ENCODE data around the gene SHC3. TPM values are rescaled to one million over a fixed set of nuclear protein-coding genes. Genes with fewer than 3 reads are reported as not detected.

SHC3 gene
- total RNA-seq, 2 experiments from 2014 or later = not detected

DNA sequence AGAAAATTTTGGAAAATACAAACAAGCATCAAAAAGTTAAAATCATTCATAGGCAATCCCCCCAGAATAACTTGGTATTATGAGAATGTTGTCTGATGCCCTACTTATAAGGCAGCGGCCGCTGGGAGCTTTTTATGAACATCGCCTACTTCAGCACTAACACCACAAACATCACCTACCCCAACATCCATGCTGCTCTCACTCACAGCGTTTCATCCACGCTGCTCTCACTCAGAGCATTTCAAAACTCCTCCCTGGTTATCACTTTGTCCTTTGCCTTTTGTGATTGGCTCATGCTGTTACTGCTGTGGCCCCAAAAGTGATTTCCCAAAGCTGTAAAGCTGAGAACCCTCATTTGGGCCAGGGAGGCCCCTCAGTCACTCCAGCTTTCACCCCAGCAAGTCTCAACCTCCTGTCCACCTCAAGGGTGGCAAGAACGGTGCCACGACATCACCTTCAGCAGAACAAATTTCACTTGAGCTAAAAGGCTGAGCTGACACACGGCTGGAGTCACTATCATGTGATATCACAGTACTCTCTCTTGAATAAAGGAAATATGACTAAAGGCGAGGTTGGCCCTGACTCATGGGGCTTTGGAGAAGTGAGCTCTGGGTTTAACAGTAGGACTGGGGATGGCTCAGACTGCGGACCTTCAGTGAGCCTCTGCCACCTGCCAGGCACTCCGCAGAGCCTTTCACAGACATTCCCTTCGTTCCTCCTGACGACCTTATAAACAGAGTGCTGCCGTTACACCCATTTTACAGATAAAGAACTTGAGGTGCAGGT lies 25.2 kb downstream of the SHC3 start:
- intact Hi-C loops (cut with DNase I, micrococcal nuclease) = no loop called here
- peak; percentile 29 for ATAC-seq (ENCODE audit: poor library complexity)
- H3K27me3 Mint-ChIP-seq = peaks cover 49% of the 10 kb centered on the region
- H3K4me3 ChIP-seq (ENCODE audit: low read length) = no peak overlapping the region
- H3K9me3 Mint-ChIP-seq = no peaks in the 10 kb centered on the region
- no peak overlapping the region for H3K27ac Mint-ChIP-seq
- H3K9me3 ChIP-seq (ENCODE audit: control insufficient read depth in 1 of 2, insufficient read depth in 1 of 2, low read length in 2 of 2) = no peaks in the 10 kb centered on the region
- H3K4me1 Mint-ChIP-seq (ENCODE audit: low read depth) = peaks cover 7% of the 10 kb centered on the region
- TF ChIP-seq, protein P1, sequence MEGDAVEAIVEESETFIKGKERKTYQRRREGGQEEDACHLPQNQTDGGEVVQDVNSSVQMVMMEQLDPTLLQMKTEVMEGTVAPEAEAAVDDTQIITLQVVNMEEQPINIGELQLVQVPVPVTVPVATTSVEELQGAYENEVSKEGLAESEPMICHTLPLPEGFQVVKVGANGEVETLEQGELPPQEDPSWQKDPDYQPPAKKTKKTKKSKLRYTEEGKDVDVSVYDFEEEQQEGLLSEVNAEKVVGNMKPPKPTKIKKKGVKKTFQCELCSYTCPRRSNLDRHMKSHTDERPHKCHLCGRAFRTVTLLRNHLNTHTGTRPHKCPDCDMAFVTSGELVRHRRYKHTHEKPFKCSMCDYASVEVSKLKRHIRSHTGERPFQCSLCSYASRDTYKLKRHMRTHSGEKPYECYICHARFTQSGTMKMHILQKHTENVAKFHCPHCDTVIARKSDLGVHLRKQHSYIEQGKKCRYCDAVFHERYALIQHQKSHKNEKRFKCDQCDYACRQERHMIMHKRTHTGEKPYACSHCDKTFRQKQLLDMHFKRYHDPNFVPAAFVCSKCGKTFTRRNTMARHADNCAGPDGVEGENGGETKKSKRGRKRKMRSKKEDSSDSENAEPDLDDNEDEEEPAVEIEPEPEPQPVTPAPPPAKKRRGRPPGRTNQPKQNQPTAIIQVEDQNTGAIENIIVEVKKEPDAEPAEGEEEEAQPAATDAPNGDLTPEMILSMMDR (IDR thresholded peaks at IDR 0.05) = no peak
- peaks cover 2 to 8% of the 10 kb centered on the region in 2 experiments for H3K27me3 ChIP-seq (ENCODE audit: control insufficient read depth in 1 of 2, insufficient read depth in 2 of 2, low read length in 2 of 2)
- no peak overlapping the region for H3K27ac ChIP-seq (ENCODE audit: low read depth in 1 of 2, low read length in 2 of 2)
- no peaks in the 10 kb centered on the region for H3K36me3 Mint-ChIP-seq (ENCODE audit: low read depth)
- no peak overlapping the region for H3K4me3 Mint-ChIP-seq
- peak in 3 of 14 experiments; percentile 2 to 61 (median 49) for DNase-seq
- POLR2A ChIA-PET = no interaction called here
- H3K4me1 ChIP-seq (ENCODE audit: insufficient read depth, low read length) = no peaks in the 10 kb centered on the region
- no peaks in the 10 kb centered on the region for H3K36me3 ChIP-seq (ENCODE audit: insufficient read depth, low read length)
- CTCF ChIA-PET = no interaction called here

GRCh38 chr9:89149726-89150125 lies 28.9 kb downstream of the SHC3 start:
- H3K27ac Mint-ChIP-seq = no peak overlapping the region
- peaks cover 2% of the 10 kb centered on the region for H3K4me1 Mint-ChIP-seq (ENCODE audit: low read depth)
- H3K4me3 ChIP-seq (ENCODE audit: low read length) = no peak overlapping the region
- H3K9me3 Mint-ChIP-seq = no peaks in the 10 kb centered on the region
- H3K27me3 ChIP-seq (ENCODE audit: control insufficient read depth in 1 of 2, insufficient read depth in 2 of 2, low read length in 2 of 2) = peaks cover 2 to 3% of the 10 kb centered on the region in 2 experiments
- ATAC-seq (ENCODE audit: poor library complexity) = no peak
- no peaks in the 10 kb centered on the region for H3K9me3 ChIP-seq (ENCODE audit: control insufficient read depth in 1 of 2, insufficient read depth in 1 of 2, low read length in 2 of 2)
- ChIA-PET CTCF (no interaction called here), POLR2A (no interaction called here)
- no peak overlapping the region for H3K27ac ChIP-seq (ENCODE audit: low read depth in 1 of 2, low read length in 2 of 2)
- no peaks in the 10 kb centered on the region for H3K4me1 ChIP-seq (ENCODE audit: insufficient read depth, low read length)
- no peaks in the 10 kb centered on the region for H3K36me3 Mint-ChIP-seq (ENCODE audit: low read depth)
- peak in 1 of 14 experiments; percentile 4 for DNase-seq
- intact Hi-C loops (cut with DNase I, micrococcal nuclease) = no loop called here
- no peaks in the 10 kb centered on the region for H3K36me3 ChIP-seq (ENCODE audit: insufficient read depth, low read length)
- H3K27me3 Mint-ChIP-seq = peaks cover 47% of the 10 kb centered on the region
- TF ChIP-seq, protein P1 (IDR thresholded peaks at IDR 0.05) = no peak
- no peak overlapping the region for H3K4me3 Mint-ChIP-seq

- Mint-ChIP-seq H3K27ac (no peak overlapping the region), H3K4me3 (no peak overlapping the region), H3K4me1 (ENCODE audit: low read depth) (no peaks in the 10 kb centered on the region), H3K9me3 (no peaks in the 10 kb centered on the region), H3K36me3 (ENCODE audit: low read depth) (no peaks in the 10 kb centered on the region), H3K27me3 (peaks cover 31% of the 10 kb centered on the region)
- H3K36me3 ChIP-seq (ENCODE audit: insufficient read depth, low read length) = no peaks in the 10 kb centered on the region
- no peak for ATAC-seq (ENCODE audit: poor library complexity)
- ChIA-PET CTCF (no interaction called here), POLR2A (no interaction called here)
- TF ChIP-seq, protein P1 (IDR thresholded peaks at IDR 0.05) = no peak
- H3K4me3 ChIP-seq (ENCODE audit: low read length) = no peak overlapping the region
- no peaks in the 10 kb centered on the region for H3K4me1 ChIP-seq (ENCODE audit: insufficient read depth, low read length)
- no peak overlapping the region for H3K27ac ChIP-seq (ENCODE audit: low read depth in 1 of 2, low read length in 2 of 2)
- H3K27me3 ChIP-seq (ENCODE audit: control insufficient read depth in 1 of 2, insufficient read depth in 2 of 2, low read length in 2 of 2) = peaks cover 0 to 2% of the 10 kb centered on the region in 2 experiments
- intact Hi-C loops (cut with DNase I, micrococcal nuclease) = no loop called here
- no peaks in the 10 kb centered on the region for H3K9me3 ChIP-seq (ENCODE audit: control insufficient read depth in 1 of 2, insufficient read depth in 1 of 2, low read length in 2 of 2)
- no peak for DNase-seq
Measured at GRCh38 chr9:89145097-89145496, 33.5 kb downstream of the SHC3 start.

Measured in CD4-positive, alpha-beta T cell (primary cell).